Measurements from ENCODE around the gene LRRC31.

- TF ChIP-seq POLR2A (IDR thresholded peaks at IDR 0.05; ENCODE audit: low read depth) (no peak), CTCF (IDR thresholded peaks at IDR 0.05) (no peak), EP300 (IDR thresholded peaks at IDR 0.05) (no peak)
Measured at GRCh38 chr3:169879845-169880575, 10.3 kb upstream of the LRRC31 start.

Measured in esophagus muscularis mucosa (tissue), 4 donors.